ENCODE measurements around the gene CRP.
"Not testable (repeated sequence)": the region's sequence is repeated elsewhere in the genome, so short reads cannot be mapped to it uniquely, and the experiment has no call there.

CRP gene

DNA sequence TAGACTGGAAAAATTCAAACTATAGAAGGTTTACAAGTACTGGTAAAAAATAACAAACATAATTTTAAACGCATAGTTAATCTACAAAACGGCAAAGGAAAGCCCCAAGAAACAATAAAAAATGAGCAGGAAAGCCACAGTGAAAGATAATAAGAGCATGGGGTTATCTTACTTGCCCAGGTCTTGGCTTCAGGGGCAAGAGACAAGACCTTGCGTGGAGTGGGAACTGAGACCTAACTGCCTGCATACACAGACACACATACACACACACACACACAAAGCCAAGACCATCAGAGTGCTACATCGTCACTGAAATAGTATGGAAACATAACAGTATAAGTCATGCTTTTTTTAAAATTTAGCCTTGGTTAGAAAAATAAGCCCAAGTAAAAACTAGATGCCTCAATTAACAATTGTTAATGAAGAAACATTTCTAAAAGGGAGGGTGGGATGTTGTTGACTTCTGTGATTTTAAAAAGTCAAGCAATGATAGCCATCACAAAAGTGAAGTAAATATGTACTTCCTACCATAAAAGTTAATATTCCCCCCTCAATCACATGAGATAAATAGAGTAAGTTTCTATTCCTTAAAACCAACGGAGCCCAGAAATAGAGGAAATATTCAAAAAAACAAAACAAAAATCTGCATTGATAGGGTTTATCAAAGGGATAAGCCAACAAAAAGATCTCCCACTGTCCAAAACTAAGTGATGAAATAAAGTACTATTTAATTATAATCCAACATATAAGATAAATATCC lies 29.4 kb upstream of the CRP start:
- ATAC-seq (ENCODE audit: insufficient read depth, low read depth): no peak
- Histone ChIP-seq H3K79me2 (ENCODE audit: insufficient read depth, low read length) (no peaks in the 10 kb centered on the region), H3K36me3 (ENCODE audit: insufficient read depth, low read length) (no peaks in the 10 kb centered on the region), H3K27ac (ENCODE audit: low read length) (no peak overlapping the region), H3K27me3 (ENCODE audit: insufficient read depth, low read length, poor library complexity) (no peaks in the 10 kb centered on the region), H3K9me3 (ENCODE audit: insufficient read depth, low read length, severe bottlenecking) (no peaks in the 10 kb centered on the region), H3K9ac (ENCODE audit: low read depth, low read length) (no peak overlapping the region), H3K4me2 (ENCODE audit: insufficient read depth, low read length) (no peak overlapping the region), H3K4me3 (ENCODE audit: low read depth in 1 of 2, low read length in 2 of 2) (no peak overlapping the region), H3K4me1 (ENCODE audit: insufficient read depth, low read length) (no peaks in the 10 kb centered on the region), H2AFZ (ENCODE audit: low read depth, low read length) (no peak overlapping the region), H4K20me1 (ENCODE audit: insufficient read depth, low read length) (no peaks in the 10 kb centered on the region)
- no peak for DNase-seq
- no peak for TF ChIP-seq EZH2 (IDR thresholded peaks at IDR 0.05; ENCODE audit: borderline replicate concordance, low read depth, low read length, severe bottlenecking)

DNA sequence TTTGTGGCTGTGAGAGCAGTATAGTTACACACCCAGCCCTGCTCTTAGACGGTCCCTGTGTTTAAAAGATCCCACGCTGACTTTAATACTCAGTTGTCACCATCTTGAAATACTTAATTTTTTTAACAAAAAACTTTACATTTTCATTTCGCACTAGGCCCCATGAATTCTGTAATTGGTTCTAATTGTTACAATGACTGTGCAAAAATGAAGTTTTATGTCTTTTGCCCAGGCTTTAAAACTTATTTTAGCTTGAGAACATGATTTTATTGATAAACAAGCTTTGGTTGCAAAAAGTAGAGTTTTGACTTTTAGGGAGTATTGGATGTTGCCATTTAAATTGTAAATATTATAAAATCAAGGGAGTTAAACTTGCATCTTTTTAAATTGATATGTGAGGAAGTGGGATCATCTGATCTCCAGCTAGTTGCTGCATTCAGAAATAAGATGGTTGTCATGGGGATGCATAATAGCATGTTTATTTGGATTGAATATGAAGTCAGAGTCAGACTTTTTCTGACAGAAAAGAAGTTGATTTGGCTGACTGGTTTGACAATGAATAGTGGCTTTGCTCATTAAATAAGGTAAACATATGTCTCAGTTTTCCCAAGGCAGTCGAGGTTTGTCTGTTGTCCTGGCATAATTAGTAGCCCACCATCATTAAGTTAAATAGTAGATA lies 23.0 kb upstream of the CRP start:
- TF ChIP-seq, protein P1, sequence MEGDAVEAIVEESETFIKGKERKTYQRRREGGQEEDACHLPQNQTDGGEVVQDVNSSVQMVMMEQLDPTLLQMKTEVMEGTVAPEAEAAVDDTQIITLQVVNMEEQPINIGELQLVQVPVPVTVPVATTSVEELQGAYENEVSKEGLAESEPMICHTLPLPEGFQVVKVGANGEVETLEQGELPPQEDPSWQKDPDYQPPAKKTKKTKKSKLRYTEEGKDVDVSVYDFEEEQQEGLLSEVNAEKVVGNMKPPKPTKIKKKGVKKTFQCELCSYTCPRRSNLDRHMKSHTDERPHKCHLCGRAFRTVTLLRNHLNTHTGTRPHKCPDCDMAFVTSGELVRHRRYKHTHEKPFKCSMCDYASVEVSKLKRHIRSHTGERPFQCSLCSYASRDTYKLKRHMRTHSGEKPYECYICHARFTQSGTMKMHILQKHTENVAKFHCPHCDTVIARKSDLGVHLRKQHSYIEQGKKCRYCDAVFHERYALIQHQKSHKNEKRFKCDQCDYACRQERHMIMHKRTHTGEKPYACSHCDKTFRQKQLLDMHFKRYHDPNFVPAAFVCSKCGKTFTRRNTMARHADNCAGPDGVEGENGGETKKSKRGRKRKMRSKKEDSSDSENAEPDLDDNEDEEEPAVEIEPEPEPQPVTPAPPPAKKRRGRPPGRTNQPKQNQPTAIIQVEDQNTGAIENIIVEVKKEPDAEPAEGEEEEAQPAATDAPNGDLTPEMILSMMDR (IDR thresholded peaks at IDR 0.05; ENCODE audit: borderline replicate concordance, extremely low read depth, low read length, poor library complexity, severe bottlenecking): no peak
- no peak for TF ChIP-seq EZH2 (IDR thresholded peaks at IDR 0.05; ENCODE audit: borderline replicate concordance, low read depth, low read length, severe bottlenecking)
- no peaks in the 10 kb centered on the region for H3K36me3 ChIP-seq (ENCODE audit: insufficient read depth, low read length)
- H2AFZ ChIP-seq (ENCODE audit: low read depth, low read length): no peak overlapping the region
- H3K9me3 ChIP-seq (ENCODE audit: insufficient read depth, low read length, severe bottlenecking): no peaks in the 10 kb centered on the region
- no peaks in the 10 kb centered on the region for H4K20me1 ChIP-seq (ENCODE audit: insufficient read depth, low read length)
- no peaks in the 10 kb centered on the region for H3K27me3 ChIP-seq (ENCODE audit: insufficient read depth, low read length, poor library complexity)
- H3K4me3 ChIP-seq (ENCODE audit: low read depth in 1 of 2, low read length in 2 of 2): no peak overlapping the region
- no peak overlapping the region for H3K27ac ChIP-seq (ENCODE audit: low read length)
- H3K9ac ChIP-seq (ENCODE audit: low read depth, low read length): no peak overlapping the region
- DNase-seq (no peak), ATAC-seq (ENCODE audit: insufficient read depth, low read depth) (no peak)
- H3K4me1 ChIP-seq (ENCODE audit: insufficient read depth, low read length): no peaks in the 10 kb centered on the region
- no peaks in the 10 kb centered on the region for H3K79me2 ChIP-seq (ENCODE audit: insufficient read depth, low read length)
- H3K4me2 ChIP-seq (ENCODE audit: insufficient read depth, low read length): no peak overlapping the region

DNA sequence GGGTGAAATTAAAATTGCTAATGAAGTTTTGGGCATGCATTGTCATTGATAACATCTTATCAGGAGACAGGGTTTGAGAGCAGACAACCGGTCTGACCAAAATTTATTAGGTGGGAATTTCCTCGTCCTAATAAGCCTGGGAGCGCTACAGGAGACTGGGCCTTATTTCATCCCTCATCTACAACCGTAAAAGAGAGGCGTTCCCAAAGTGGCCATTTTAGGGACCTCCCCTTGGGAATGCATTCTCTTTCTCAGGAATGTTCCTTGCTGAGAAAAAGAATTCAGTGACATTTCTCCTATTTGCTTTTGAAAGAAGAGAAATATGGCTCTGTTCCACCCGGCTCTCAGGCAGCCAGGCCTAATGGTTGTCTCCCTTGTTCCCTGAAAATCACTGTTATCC lies 8.8 kb upstream of the CRP start:
- ATAC-seq (ENCODE audit: insufficient read depth, low read depth); H3K27ac ChIP-seq (ENCODE audit: low read length); H3K27me3 ChIP-seq (ENCODE audit: insufficient read depth, low read length, poor library complexity); DNase-seq; H3K36me3 ChIP-seq (ENCODE audit: insufficient read depth, low read length); H4K20me1 ChIP-seq (ENCODE audit: insufficient read depth, low read length); H3K4me2 ChIP-seq (ENCODE audit: insufficient read depth, low read length); H2AFZ ChIP-seq (ENCODE audit: low read depth, low read length); H3K9ac ChIP-seq (ENCODE audit: low read depth, low read length); H3K4me1 ChIP-seq (ENCODE audit: insufficient read depth, low read length); H3K79me2 ChIP-seq (ENCODE audit: insufficient read depth, low read length); H3K4me3 ChIP-seq (ENCODE audit: low read depth in 1 of 2, low read length in 2 of 2): not testable (repeated sequence)
- peaks cover 25% of the 10 kb centered on the region for H3K9me3 ChIP-seq (ENCODE audit: insufficient read depth, low read length, severe bottlenecking)

DNA sequence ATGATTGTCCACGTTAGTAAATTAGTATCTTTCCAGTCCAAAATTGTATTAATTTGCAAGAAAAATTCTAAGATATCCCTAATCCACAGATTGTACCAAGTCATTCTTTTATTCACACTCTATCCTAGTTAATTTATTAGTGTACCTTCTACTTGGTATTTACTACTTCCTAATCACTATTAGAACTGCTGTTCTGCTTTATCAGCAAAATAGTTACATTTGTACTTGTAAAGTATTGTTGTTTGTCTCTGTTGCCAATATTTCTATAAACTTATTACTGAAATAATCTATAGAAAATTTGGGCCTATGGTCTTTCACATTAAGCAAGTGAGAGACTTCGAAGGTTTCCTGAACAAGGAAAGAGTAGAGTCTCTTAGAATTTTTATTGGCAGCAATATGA lies 5.6 kb upstream of the CRP start:
- H3K4me1 ChIP-seq (ENCODE audit: insufficient read depth, low read length): no peaks in the 10 kb centered on the region
- H3K27ac ChIP-seq (ENCODE audit: low read length): no peak overlapping the region
- no peaks in the 10 kb centered on the region for H3K79me2 ChIP-seq (ENCODE audit: insufficient read depth, low read length)
- no peak overlapping the region for H3K4me2 ChIP-seq (ENCODE audit: insufficient read depth, low read length)
- H3K9me3 ChIP-seq (ENCODE audit: insufficient read depth, low read length, severe bottlenecking): peaks cover 27% of the 10 kb centered on the region
- no peak overlapping the region for H2AFZ ChIP-seq (ENCODE audit: low read depth, low read length)
- no peak for TF ChIP-seq EZH2 (IDR thresholded peaks at IDR 0.05; ENCODE audit: borderline replicate concordance, low read depth, low read length, severe bottlenecking)
- TF ChIP-seq, protein P1 (IDR thresholded peaks at IDR 0.05; ENCODE audit: borderline replicate concordance, extremely low read depth, low read length, poor library complexity, severe bottlenecking): no peak
- H3K27me3 ChIP-seq (ENCODE audit: insufficient read depth, low read length, poor library complexity): no peaks in the 10 kb centered on the region
- H3K9ac ChIP-seq (ENCODE audit: low read depth, low read length): no peak overlapping the region
- H4K20me1 ChIP-seq (ENCODE audit: insufficient read depth, low read length): no peaks in the 10 kb centered on the region
- no peak overlapping the region for H3K4me3 ChIP-seq (ENCODE audit: low read depth in 1 of 2, low read length in 2 of 2)
- ATAC-seq (ENCODE audit: insufficient read depth, low read depth) (no peak), DNase-seq (no peak)
- H3K36me3 ChIP-seq (ENCODE audit: insufficient read depth, low read length): no peaks in the 10 kb centered on the region
